GM10266 (cell line): ENCODE results near the gene L3MBTL4.
"Not testable (repeated sequence)": the region's sequence is repeated elsewhere in the genome, so short reads cannot be mapped to it uniquely, and the experiment has no call there.

ENCODE experiments used
- DNase-seq: peaks from one replicate; pipeline ENCODE4 v3.0.0; 2012; ENCODE audit errors: extremely low spot score
- CTCF ChIP-seq: IDR thresholded peaks from 2 replicates; pipeline ENCODE4 v1.5.1; 2012; ENCODE audit warnings: mild to moderate bottlenecking, low read depth; ENCODE audit not compliant: control insufficient read depth, insufficient read depth; ENCODE audit errors: missing control alignments

The L3MBTL4 gene

GRCh38 chr18:6281874-6282273, 132.8 kb downstream of the L3MBTL4 start:
- no peak for DNase-seq
- TF ChIP-seq CTCF, result no peak

- no peak for TF ChIP-seq CTCF
Observed at GRCh38 chr18:6280211-6280743, 134.4 kb downstream of the L3MBTL4 start.

GRCh38 chr18:6279308-6279707, 135.4 kb downstream of the L3MBTL4 start:
- no peak for DNase-seq
- TF ChIP-seq CTCF, result no peak

More at GRCh38 chr18:6280211-6280743, 134.4 kb downstream of the L3MBTL4 start:
- DNase-seq, result no peak

- DNase-seq, result no peak
- TF ChIP-seq CTCF, result no peak
Observed at GRCh38 chr18:6273423-6273822, 141.3 kb downstream of the L3MBTL4 start.

- not testable (repeated sequence) for DNase-seq
Observed at GRCh38 chr18:6272144-6272543, 142.6 kb downstream of the L3MBTL4 start.

- TF ChIP-seq CTCF, result no peak
- no peak for DNase-seq
Observed at GRCh38 chr18:6271585-6271984, 143.1 kb downstream of the L3MBTL4 start.

- TF ChIP-seq CTCF, result no peak
- DNase-seq, result no peak
Observed at GRCh38 chr18:6270771-6271216, 143.9 kb downstream of the L3MBTL4 start.
